AG08396 (cell line): ENCODE results near the gene CCDC61.

Experiments
- DNase-seq: peaks from one replicate; pipeline ENCODE4 v3.0.0; 2012; ENCODE audit warnings: low spot score, mixed read lengths

CCDC61 gene

DNA sequence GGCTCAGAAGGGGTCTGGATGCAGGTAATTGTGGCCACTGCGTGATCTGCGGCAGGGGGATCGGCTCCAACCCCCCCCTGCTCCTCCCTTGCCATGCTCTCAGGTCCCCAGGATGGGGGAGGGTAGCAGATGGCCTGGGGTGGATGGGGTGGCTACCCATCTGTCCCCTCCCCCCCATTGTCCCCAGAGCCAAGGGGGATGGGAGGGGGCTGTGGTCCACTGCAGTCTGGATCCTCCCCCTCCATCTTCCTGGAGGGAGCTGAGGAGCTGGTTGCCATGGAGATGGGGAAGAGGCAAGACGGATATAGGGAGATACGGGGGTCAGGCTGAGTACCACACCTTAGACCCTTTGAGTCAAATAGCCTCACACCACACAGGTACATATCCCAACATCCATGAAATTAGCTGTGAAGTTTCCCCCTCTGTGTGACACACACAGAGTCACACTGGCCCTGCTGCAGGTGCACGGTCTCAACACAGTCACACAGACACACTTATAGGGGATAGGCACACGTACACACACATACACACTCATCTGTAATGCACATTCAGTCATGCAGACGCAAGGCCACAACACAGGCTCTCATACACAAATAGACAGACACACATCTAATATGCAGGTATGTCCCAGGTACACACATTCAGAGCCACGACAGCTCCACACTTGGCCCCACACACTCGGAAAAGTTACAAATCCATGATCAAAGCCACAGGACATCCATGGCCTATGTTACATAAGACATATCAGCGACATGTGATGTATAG is 19.8 kb upstream of the CCDC61 start:
- no peak for DNase-seq

DNA sequence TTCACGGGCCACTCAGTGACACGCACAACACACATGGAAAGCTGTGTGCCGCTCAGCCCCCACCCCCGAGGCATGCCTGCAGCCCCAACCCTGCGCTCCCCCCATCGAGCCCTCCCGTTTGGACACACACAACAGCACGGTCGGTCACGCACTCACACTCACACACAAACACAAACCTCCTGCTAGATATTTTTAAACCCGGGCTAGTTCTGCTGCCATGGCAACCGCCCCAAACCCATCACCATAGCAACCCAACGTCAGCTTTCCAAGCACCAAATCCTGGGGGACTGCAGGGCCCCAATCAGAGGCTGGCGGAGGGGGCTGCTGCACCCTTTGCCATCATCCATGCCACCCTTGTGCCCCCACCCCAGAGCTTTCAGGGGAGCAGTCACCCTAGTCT is 19.1 kb upstream of the CCDC61 start:
- no peak for DNase-seq

DNA sequence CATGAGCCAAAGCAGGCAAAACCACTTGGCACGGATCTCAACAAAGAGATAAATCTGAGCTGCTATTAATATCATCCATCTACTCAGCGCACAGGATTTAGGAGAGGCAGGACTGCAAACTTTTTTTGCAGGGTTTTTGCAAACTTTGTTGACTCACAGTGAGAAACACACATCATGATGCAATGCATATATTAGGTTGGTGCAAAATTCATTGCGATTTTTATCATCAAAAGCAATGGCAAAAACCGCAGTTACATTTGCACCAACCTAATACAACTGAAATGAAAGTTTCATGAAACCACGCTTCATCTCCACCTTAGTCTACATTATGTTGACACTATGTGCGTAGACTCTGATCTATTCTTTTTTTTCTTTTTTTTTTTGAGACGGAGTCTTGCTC is 17.1 kb upstream of the CCDC61 start:
- DNase-seq: no peak

DNA sequence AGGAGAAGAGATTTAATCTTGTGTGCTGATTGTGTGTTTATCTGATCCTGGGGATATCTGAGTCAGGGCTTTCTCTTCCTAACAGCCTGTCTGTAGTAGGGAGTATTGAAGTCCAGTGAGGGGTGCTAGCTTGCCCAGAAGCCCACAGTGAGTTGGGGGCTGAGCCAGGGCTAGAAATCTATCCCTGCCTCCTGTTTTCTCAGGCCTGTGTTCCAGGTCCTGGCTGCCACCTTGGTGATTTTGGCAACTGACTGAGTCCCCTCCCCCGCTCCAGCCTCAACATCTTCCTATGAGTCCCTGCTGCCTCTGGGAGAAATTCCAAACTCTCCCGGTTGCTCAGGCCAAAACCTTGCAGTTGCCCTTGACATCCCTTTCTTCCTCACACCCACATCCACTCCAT is 13.9 kb upstream of the CCDC61 start:
- DNase-seq: no peak

DNA sequence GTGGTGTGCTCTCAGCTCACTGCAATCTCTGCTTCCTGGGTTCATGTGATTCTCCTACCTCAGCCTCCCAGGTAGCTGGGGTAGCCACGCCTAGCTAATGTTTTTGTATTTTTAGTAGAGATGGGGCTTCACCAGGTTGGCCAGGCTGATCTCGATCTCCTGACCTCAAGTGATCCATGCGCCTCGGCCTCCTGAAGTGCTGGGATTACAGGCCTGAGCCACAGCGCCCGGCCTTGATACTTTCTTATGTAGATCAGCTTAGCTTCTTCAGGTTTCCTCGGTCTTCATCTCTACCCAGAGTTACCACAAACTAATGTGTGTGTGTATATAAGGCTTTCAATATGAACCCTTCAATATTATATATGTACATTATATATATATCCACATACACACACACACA is 9.9 kb upstream of the CCDC61 start:
- DNase-seq: no peak

DNA sequence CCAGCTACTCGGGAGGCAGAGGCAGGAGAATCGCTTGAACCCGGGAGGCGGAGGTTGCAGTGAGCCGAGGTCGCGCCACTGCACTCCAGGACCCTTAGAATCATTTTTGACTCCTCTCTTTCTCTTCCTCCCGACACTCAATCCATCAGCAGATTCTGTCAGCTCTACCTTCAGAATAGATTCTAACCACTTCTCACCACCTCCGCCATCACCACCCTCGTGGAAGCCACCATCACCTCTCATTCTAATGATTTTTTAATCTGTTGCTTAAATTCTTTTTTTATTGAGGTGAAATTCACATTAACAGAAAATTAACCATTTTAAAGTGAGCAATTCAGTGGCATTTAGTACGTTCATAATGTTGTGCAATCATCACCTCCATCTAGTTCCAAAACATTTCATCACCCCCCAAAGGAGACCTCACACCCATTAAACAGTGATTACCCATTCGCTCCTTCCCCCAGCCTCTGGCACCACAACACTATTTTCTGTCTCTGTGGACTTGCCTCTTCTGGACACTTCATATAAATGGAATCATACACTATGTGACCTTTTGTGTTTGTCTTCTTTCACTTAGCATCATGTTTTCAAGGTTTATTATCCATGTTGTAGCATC is 5.0 kb upstream of the CCDC61 start:
- DNase-seq: no peak

DNA sequence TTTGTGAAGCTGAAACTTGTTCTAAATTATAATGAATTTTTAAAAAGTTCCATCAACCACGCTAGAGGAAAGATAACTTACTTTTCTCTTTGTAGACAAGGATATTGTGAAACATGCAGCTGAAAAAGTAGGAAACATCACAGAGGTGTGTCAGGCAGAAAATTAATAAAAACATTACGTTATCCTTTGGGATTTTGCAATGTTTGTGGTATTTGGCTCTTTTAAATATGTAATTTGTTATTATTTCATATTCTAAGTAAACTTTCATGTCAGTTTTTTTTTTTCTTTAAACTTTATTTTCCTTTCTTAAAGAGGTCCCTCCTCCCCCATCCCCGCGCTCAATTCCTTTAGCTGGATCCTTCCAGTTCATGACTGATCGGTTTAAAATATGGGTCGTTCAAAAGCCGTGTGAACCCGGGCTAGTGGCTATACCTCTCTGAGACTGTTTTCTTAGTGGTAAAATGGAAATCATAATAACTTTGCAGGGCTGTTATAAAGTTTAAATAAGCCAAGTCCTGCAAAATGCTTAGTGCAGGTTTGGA is 740 bp upstream of the CCDC61 start:
- DNase-seq: no peak

DNA sequence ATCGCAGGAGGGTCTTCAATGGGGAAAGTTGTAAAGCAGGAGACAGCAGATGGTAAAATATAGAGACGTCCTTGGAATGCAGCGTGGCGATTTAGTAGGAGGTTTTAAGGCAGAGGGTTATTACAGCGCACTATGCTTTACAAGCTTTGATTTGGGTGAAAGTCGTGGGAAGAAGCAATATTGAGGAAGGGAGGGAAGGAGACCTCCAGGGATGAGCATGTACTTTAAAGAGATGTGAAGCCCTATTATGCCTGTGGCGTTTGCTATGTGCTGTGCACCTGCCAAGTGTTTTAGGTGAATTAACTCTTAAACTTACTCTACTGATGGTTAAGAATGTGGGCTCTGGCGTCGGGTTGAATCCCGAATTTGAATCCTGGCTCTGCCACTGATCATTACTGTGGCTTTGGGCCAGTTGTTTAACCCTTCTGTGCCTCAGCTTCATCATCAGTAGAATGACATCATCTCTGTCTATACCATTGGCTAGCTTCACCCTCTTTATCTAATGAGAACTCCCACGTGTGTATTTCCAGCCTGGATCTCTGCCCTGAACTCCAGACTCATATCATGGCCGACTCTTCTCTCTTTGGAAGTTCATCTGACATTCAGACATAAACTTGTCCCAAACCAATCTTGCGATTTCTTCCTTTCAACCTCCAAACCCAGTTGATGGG is 583 bp downstream of the CCDC61 start:
- DNase-seq: no peak

DNA sequence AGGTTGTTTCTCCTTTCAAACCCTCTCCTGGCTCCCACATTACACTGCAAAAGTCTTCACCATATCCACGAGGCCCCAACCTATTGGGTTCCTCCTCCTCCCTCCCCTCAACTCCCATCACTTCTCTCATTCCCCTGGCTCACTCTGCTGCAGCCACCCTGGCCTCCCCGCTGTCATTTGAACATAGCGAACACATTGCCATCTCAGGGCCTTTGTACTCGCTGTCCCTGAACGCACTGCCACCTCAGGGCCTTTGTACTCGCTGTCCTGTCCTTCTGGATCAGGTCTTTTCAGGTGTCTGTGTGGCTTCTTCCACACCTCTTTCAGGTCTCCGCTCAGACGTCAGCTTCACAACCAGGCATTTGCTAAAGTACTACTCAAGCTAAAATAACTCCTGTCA is 1.7 kb downstream of the CCDC61 start:
- no peak for DNase-seq

DNA sequence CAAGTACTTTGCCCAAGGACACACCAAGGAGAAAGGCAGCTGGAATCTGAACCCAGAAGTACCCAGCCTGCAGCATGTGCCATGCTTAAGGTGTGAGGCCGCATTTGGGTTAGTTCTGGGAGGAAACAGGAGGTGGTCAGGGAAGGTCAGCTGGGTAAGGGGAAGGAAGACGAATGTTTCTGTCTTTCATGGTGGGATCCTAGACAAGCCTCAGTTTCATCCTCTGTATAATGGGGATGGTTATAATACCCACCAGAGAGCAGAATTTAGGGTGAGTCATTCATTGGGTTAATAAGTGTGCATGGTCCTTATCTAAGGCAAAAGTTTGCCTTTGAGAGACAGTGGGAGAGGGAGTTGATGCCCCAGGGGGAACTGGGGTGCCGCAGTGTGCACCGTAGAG is 3.6 kb downstream of the CCDC61 start:
- no peak for DNase-seq

DNA sequence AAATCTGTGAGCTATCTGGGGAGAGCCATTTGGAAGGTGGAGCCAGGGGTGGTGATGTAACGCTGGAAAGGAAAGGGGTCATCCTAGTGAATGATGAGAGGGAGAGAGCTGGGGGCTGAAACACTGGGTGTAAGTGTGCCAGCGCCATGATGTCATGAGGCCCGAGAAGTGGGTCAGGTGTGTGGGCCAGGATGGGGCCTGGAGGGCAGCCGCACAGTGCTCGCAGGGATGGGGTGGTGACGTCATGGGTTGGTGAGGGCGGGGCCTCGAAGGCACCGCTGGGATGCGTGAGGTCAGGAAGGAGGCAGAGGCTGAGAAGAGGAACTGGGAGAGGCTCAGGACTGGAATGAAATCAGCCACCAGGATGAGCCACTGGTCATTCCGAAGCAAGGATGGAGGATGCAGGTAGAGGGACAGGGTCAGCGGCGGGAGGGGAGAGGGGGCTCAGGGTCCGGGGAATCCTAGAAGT is 4.4 kb downstream of the CCDC61 start:
- DNase-seq: peak; percentile 57

DNA sequence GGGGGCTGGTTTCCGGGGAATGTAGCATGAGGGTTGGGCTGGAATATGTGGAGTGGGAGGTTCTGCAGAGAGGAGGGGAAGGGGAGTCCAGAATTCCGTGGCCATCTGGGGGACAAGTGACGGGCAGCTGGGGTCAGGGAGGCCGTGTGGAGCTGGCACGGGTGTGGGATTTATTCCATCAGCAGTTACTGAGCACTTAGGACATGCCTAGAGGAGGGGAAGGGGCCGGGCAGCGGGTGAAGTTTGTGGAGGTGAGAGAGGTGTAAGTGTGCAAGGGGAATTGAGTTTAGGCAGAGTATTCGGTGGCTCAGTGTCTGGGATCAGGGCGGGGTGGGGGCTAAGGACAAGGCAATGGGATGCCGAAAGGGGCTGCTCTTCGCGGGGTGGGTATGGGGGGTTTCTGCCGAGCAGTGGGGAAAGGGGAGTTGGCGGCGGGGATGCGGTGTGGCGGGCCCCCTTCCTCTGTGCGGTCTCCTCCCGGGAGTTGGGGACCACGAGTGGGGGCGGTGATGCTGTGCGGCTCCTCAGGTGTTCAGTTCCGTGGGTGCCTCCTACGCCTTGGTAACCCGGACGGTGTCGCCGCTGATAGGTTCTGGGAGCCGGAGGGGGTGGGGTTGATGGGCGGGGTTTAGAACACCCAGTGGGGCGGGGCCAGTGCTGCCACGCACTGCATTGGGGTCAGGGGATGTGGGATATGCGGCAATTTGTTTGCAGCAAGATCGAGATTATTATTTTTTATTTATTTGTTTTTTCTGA is 5.4 kb downstream of the CCDC61 start:
- DNase-seq: no peak

DNA sequence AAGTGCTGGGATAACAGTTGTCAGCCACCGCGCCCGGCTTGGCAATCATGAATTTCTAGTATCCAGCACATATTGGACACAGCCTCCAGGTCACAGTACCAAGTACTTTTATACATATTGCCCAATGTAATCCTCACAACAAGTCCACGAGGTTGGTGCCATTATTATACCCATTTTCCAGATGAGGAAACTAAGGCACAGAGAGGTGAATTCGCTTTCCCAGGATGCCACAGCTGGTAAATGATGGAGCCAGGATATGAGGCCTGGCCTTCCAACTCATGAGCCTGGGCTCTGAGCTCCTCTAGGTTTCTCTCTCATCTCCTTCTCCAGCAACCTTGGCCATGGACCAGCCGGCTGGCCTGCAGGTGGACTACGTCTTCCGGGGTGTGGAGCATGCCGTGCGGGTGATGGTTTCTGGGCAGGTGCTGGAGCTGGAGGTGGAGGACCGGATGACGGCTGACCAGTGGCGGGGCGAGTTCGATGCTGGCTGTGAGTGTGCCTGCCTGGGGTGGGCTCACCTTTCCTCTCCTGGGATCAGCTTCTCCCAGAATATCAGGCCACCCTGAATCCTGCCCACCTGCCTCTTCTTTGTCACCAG is 7.5 kb downstream of the CCDC61 start:
- no peak for DNase-seq

DNA sequence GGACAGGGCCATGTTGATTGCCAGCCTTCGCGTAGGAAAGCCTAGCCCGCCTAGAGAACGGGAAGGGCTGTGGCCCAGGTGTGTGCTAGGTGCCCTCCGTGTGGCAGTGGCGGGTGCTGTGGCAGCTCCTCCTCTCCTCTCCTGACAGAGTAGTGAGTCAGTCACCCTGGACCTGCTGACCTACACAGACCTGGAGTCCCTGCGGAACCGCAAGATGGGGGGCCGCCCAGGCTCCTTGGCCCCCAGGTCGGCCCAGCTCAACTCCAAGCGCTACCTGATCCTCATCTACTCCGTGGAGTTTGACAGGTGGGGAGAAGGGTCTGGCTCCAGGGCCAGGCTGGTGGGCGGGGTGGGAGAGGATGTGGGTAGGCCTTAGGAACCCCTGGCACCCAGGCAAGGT is 11.1 kb downstream of the CCDC61 start:
- no peak for DNase-seq

DNA sequence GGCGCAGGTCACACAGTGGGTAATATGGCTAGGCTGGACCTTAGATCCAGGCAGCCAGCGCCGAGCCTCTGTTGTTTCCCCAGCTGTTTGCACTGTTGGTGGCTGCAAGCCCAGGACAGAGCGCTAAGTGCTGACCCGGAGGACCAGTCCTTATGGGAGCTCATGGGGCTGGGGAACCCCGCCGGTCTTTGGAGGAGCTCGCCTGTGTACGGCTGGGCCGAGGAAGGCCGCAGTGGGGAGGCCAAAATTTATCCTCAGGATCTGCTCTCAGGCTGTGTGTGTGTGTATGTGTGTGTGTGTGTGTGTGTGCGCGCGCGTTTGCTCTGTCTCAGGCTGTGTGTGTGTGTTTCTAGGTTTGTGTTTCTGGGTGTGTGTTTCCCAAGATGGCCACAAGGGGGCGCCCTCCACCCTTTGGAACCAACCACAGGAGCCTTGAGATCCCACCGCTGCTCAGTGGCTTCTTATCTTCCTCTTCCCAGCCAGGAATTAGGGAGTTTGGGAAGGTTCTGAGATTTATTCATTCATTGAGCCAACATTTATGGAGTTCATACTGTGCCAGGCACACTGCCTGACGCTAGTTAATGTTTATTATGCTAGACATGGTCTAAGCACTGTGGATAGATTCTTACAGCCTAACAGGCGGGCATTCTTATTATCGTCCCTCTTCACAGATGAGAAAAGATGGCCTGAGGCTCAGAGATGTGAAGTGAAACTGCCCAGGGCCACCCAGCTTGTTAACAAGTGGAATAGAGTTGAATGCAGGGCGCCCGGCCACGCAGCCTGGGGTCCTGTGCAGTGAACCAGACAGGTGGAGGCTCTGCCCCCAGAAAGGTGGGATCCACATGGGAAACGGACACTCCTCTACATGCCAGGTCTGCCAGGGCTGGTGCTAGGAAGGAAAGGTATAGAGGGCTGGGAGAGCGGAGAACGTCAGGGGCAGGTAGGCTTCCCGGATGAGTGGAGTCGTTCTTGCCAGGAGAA is 14.6 kb downstream of the CCDC61 start:
- peak; percentile 81 for DNase-seq

DNA sequence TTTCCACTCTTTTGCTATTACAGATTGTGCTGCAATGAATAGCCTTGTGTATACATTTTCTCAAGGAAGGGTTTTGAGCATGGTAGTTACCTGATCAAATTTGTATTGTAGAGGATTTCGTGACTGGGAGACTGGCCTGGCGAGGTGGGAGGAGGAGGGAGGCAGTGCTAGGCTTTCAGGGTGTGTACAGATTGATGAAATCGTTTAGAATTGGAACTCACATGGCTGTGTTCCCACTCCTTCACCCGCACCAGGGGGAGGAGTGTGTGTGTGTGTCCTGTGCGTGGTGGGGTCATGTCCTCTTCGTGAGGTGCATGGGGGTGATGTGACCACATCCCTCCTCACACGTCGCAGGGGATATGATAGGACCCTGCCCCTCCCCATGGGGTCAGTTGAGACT is 19.3 kb downstream of the CCDC61 start:
- no peak for DNase-seq

DNA sequence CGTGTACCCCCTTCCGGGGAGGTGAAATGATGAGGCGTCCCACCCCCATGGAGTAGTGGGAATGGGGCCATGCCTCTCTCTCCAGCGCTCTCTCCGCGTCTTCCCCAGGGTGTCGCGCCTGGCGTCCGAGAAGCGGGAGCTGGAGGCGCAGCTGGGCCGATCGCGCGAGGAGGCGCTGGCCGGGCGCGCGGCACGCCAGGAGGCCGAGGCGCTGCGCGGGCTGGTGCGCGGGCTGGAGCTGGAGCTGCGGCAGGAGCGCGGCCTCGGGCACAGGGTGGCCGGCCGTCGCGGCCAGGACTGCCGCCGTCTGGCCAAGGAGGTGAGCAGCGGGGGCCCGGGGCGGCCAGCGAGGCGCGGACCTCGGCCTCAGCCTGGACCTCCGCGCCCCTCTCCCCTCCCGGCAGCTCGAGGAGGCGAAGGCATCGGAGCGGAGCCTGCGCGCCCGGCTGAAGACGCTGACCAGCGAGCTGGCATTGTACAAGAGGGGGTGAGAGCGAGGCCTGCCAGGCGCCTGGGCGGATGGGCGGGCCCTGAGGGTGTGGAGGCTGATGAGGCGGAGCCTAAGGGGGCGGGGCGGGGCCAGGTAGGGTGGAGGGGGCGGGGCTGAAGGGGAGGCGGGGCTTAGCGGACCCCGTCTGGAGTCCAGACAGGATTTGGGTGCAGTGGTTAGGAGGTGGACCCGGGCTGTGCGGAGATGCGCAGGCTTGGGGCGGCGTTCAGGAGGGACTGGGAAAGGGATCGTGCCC is 19.8 kb downstream of the CCDC61 start:
- DNase-seq: peak; percentile 48

DNA sequence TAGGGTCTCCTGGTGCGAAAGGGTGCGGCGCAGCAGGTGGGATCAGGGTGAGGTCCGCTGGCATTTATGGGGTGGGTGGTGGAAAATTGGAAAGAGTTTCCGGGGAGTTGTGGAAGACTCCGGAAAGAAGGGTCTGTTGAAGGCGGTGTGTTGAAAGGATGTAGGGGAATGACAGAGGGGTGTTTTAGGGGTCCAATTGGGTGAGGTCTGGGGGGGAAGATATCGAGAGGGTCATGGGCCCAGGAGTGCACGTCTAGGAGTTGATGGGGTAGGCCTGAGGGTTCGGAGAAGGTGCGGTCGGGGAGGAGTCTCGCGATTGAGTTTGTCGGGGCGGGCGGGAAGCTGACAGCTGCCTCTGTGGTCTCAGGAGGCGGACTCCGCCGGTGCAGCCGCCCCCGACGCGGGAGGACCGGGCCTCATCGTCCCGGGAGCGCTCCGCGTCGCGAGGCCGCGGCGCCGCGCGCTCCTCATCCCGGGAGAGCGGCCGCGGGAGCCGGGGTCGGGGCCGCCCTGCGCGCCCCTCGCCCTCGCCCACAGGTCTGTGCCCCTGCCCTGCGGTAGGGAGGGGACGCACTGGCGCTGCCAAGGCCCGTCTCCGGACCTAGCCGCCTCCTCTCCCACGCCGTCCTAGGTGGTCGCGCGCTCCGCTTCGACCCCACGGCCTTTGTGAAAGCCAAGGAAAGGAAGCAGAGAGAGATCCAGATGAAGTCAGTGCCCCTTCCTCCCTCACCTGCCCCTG is 20.6 kb downstream of the CCDC61 start:
- DNase-seq: no peak

DNA sequence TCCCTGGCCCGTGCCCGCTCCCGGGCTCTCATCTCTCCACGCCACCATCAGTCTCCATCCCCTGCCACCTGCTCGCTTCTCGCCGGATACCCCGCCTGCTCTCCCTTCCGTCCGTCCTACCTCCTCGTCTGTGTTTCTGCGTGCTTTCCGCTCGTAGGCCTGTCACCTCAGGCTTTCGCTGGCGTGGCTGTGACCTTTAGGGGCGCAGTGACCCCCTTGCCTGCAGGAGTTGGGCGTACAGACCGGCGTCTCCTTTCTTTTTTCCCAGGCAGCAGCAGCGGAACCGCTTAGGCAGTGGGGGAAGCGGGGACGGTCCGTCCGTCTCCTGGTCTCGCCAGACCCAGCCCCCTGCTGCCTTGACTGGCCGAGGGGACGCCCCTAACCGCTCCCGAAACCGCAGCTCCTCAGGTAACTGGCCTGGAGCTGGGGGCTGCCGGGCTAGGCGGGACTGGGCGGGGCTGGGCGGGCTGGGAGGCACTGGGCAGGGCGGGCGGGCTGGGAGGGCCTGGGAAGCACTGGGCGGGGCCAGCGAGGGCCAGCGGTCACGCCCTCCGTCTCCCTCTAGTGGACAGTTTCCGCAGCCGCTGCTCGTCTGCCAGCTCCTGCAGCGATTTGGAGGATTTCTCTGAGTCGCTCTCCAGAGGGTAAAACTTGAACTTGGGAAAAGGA is 21.3 kb downstream of the CCDC61 start:
- peak; percentile 95 for DNase-seq
